Endothelial cell of umbilical vein (primary cell): ENCODE measurements around the gene PXT1.

Source experiments
- EZH2 ChIP-seq: IDR thresholded peaks from 2 replicates; pipeline ENCODE4 v1.6.1; 2012; ENCODE audit warnings: borderline replicate concordance, low read depth, mild to moderate bottlenecking, moderate library complexity, low read length, inconsistent platforms; ENCODE audit not compliant: severe bottlenecking
- POLR2A ChIP-seq: IDR thresholded peaks from 2 replicates; pipeline ENCODE4 v1.6.1; 2012; ENCODE audit warnings: low read depth, mild to moderate bottlenecking, control low read depth, low read length
- POLR2AphosphoS5 ChIP-seq: IDR thresholded peaks from 2 replicates; pipeline ENCODE4 v1.6.1; 2012; ENCODE audit warnings: low read depth, mild to moderate bottlenecking, control low read depth, low read length, moderate library complexity; ENCODE audit not compliant: insufficient read depth
- TF ChIP-seq, protein P1 (sequence below), 2 donors: IDR thresholded peaks; 1 replicate in 1 of 2; 2 replicates in 1 of 2; pipeline ENCODE4 v1.5.1; 2011; ENCODE audit warnings: low read length in 2 of 2, mild to moderate bottlenecking in 2 of 2, moderate library complexity in 2 of 2, control low read depth in 1 of 2, inconsistent platforms in 1 of 2, low read depth in 1 of 2; ENCODE audit not compliant: insufficient read depth in 1 of 2; ENCODE audit errors: extremely low read depth in 1 of 2

DNA sequence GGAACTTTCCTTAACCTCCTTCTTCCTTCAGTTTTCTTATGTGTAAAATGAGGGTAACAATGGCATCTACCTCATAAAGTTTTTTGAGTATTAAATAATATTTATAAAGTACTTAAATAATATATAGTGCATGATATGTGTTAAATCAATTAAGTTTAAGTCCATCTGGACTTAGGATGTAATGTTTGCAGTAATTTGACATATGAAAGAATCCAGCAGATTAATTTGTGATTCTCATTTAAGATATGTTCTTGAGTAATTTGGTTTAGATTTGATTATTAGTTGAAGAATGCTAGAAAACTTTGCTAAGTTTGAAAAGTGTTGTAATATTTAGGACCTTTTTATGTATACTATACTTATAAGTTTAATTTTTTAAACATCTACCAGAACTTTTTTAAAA lies 18.3 kb upstream of the PXT1 start:
- TF ChIP-seq POLR2AphosphoS5 (no peak), EZH2 (no peak), POLR2A (no peak)
- TF ChIP-seq, protein P1, sequence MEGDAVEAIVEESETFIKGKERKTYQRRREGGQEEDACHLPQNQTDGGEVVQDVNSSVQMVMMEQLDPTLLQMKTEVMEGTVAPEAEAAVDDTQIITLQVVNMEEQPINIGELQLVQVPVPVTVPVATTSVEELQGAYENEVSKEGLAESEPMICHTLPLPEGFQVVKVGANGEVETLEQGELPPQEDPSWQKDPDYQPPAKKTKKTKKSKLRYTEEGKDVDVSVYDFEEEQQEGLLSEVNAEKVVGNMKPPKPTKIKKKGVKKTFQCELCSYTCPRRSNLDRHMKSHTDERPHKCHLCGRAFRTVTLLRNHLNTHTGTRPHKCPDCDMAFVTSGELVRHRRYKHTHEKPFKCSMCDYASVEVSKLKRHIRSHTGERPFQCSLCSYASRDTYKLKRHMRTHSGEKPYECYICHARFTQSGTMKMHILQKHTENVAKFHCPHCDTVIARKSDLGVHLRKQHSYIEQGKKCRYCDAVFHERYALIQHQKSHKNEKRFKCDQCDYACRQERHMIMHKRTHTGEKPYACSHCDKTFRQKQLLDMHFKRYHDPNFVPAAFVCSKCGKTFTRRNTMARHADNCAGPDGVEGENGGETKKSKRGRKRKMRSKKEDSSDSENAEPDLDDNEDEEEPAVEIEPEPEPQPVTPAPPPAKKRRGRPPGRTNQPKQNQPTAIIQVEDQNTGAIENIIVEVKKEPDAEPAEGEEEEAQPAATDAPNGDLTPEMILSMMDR (IDR thresholded peaks at IDR 0.05; ENCODE audit: extremely low read depth in 1 of 2, insufficient read depth in 1 of 2, low read depth in 1 of 2, low read length in 2 of 2): no peak
